ENCODE results near the gene HELZ2.

DNA sequence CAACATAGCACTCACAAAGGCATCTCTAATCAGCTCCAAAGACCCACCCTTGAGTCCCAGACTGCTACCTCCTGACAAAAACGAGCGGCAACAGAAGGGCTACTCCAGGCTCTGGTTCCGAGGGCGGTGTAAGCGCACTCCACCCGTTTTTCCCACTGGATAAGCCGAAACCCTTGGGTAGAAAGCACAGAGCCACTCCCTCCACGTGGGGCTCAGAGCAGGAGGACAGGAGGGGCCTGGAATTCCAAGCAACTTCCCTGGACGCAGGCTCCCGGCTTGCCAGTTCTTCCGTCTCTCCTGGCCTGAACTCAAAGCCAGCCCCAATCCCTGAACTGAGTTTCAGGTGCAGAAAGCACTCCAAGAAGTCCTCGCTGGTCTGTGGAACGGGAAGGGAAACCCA is 45.5 kb upstream of the HELZ2 start:
- TF ChIP-seq, protein P1, sequence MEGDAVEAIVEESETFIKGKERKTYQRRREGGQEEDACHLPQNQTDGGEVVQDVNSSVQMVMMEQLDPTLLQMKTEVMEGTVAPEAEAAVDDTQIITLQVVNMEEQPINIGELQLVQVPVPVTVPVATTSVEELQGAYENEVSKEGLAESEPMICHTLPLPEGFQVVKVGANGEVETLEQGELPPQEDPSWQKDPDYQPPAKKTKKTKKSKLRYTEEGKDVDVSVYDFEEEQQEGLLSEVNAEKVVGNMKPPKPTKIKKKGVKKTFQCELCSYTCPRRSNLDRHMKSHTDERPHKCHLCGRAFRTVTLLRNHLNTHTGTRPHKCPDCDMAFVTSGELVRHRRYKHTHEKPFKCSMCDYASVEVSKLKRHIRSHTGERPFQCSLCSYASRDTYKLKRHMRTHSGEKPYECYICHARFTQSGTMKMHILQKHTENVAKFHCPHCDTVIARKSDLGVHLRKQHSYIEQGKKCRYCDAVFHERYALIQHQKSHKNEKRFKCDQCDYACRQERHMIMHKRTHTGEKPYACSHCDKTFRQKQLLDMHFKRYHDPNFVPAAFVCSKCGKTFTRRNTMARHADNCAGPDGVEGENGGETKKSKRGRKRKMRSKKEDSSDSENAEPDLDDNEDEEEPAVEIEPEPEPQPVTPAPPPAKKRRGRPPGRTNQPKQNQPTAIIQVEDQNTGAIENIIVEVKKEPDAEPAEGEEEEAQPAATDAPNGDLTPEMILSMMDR (IDR thresholded peaks at IDR 0.05) = no peak
- TF ChIP-seq ZFX (IDR thresholded peaks at IDR 0.05; ENCODE audit: borderline replicate concordance) = no peak
